Nephron progenitor cell (in vitro differentiated cells): Measurements from ENCODE around the gene AGXT.

Experiments
- DNase-seq: peaks from one replicate; pipeline ENCODE4 v3.0.0; 2021
- H3K27ac Mint-ChIP-seq: 2 replicates; pipeline ENCODE4 v1.8.0; 2021; ENCODE audit warnings: mild to moderate bottlenecking, moderate library complexity, mixed read lengths
- H3K27me3 Mint-ChIP-seq: 2 replicates; pipeline ENCODE4 v1.8.0; 2021; ENCODE audit warnings: mild to moderate bottlenecking, low read depth, mixed read lengths; ENCODE audit not compliant: poor library complexity
- H3K36me3 Mint-ChIP-seq: 2 replicates; pipeline ENCODE4 v1.8.0; 2021; ENCODE audit warnings: low read depth, mixed read lengths
- H3K4me1 Mint-ChIP-seq: 2 replicates; pipeline ENCODE4 v1.8.0; 2021; ENCODE audit warnings: mixed read lengths
- H3K4me3 Mint-ChIP-seq: 2 replicates; pipeline ENCODE4 v1.8.0; 2021; ENCODE audit warnings: mild to moderate bottlenecking, moderate library complexity, mixed read lengths
- H3K9me3 Mint-ChIP-seq: 2 replicates; pipeline ENCODE4 v1.8.0; 2021; ENCODE audit warnings: mild to moderate bottlenecking, moderate library complexity, mixed read lengths
- TF ChIP-seq, protein P1 (sequence below): fragments of 200-600 bp; sonication (generic); IDR thresholded peaks from 2 replicates; pipeline ENCODE4 v1.5.0; 2021; ENCODE audit warnings: antibody characterized with exemption

AGXT gene

DNA sequence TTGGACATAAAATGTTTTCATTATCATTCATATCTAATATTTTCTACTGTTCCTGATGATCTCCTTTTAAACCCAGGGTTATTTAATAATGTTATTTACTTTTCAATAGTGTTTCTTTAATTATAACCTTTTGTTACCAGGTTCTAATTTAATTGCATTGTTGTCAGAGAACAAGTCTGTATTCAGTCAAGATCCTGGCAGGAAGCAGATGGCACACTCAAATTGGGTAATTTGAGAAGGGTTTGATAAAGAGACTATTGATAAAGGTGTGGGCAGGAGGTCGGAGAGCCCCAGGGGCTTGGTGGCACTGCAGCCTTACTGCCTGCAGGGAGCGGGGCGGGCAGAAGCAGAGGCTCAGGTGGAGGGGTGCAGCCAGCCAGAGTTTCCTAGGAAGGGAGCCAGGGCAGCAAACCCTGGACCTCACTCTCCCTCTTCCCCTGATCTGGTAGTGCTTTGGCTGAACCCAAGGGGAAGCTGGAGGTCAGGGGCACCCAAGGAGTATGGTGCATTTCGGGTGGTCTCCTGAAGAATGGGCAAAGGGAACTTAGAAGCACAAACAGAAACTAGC is 46.3 kb upstream of the AGXT start:
- no peak for DNase-seq
- TF ChIP-seq, protein P1, sequence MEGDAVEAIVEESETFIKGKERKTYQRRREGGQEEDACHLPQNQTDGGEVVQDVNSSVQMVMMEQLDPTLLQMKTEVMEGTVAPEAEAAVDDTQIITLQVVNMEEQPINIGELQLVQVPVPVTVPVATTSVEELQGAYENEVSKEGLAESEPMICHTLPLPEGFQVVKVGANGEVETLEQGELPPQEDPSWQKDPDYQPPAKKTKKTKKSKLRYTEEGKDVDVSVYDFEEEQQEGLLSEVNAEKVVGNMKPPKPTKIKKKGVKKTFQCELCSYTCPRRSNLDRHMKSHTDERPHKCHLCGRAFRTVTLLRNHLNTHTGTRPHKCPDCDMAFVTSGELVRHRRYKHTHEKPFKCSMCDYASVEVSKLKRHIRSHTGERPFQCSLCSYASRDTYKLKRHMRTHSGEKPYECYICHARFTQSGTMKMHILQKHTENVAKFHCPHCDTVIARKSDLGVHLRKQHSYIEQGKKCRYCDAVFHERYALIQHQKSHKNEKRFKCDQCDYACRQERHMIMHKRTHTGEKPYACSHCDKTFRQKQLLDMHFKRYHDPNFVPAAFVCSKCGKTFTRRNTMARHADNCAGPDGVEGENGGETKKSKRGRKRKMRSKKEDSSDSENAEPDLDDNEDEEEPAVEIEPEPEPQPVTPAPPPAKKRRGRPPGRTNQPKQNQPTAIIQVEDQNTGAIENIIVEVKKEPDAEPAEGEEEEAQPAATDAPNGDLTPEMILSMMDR: no peak
- Mint-ChIP-seq H3K36me3 (no peaks in the 10 kb centered on the region), H3K9me3 (peaks cover 19% of the 10 kb centered on the region), H3K27ac (no peak overlapping the region), H3K4me3 (no peak overlapping the region), H3K4me1 (peaks cover 5% of the 10 kb centered on the region), H3K27me3 (peaks cover 84% of the 10 kb centered on the region)

DNA sequence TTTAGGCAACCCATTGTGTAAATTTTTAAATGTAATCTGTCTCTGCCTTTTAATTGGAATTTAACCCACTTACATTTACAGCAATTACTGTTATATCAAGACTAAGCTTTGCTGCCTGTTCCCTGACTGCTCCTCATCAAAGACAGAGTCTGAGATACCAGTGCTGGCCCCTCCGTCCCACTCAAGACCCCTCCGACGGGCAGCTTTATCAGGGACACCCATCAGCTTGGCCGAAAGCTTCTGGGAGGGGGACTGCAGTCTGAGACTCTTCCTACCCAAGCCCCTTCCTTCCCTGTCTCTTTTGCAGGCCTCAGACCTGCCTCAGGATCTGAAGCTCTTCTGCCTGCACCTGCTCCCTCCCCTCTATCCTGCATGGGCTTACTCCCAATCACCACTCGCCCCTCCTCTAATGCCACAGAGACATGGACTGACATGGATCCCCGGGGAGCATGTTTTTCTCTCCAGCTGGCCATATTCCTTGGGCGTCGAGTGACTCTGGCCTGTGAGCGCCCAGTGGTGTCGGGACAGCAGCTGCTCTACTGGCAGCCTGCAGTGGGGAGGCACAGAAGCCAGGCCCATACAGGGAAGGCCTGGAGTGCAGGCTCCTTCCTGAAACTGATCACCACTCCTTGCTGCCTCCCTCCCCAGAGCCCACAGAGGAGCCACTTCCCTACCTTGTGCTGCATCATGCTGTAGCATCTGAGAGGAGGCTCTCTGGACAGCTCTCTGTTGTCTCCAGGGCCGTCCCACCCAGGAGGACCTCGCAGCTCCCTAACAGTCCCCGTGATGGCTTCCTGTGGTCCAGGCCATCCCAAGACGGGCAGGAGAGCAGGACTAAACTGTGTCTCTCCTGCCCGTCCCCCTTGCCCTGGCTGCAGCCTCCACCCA is 44.9 kb upstream of the AGXT start:
- peaks cover 84% of the 10 kb centered on the region for H3K27me3 Mint-ChIP-seq

DNA sequence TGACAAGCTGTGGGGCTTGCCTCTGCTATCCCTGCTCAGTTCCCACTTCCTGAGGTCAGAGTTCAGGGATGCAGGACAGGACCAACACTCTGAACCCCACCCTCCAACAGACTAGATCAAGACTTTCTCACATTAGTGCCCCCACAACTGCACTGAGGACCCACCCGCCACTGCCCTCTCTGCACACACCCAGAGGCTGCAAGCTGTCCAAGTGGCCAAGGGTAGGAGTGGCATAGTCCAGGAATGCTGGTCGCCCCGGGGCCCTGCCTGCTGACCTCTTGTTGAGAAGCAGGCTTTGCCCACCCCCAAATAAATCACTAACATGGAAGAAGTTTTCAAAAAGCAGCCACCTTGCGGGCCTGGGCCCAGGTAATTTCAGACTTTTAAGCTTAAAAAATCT is 43.1 kb upstream of the AGXT start:
- peaks cover 19% of the 10 kb centered on the region for H3K9me3 Mint-ChIP-seq
- no peaks in the 10 kb centered on the region for H3K36me3 Mint-ChIP-seq
- H3K27ac Mint-ChIP-seq: no peak overlapping the region
- peaks cover 100% of the 10 kb centered on the region for H3K27me3 Mint-ChIP-seq
- DNase-seq: no peak
- H3K4me1 Mint-ChIP-seq: peaks cover 5% of the 10 kb centered on the region
- H3K4me3 Mint-ChIP-seq: no peak overlapping the region
- TF ChIP-seq, protein P1: no peak

More for the DNA sequence above, 44.9 kb upstream of the AGXT start:
- TF ChIP-seq, protein P1: no peak
- H3K4me3 Mint-ChIP-seq: no peak overlapping the region
- H3K4me1 Mint-ChIP-seq: peaks cover 5% of the 10 kb centered on the region
- H3K27ac Mint-ChIP-seq: no peak overlapping the region
- H3K36me3 Mint-ChIP-seq: no peaks in the 10 kb centered on the region
- H3K9me3 Mint-ChIP-seq: peaks cover 19% of the 10 kb centered on the region
- no peak for DNase-seq

DNA sequence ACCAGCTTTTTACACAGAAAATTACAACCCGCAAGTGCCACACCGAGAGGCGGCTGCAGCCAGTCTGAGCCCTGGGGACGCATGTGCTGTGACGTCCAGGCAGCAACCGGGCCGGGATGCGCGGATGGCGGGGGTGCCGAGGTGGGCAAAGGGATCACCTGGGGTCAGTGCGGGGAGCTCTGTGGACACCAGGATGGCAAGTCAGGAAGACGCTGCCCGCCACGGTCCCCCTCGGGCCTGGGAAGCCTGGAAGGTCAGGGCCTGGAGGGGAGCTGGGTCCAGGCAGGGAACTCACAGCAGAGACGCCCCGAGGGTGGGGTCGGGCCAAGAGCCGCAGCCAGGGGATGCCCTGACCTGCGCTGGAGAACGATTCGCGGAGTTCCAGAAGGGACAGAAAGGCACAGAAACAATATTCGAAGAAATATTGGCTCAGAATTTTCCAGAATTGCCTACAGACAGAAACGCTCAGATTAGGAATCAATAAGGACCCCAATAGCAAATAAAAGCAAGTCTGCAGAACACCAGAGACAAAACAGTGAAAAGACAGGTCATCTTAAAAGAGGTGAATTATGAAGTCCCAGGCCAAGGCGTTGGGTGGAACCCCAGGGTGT is 36.9 kb upstream of the AGXT start:
- Mint-ChIP-seq H3K4me1 (no peaks in the 10 kb centered on the region), H3K27me3 (peaks cover 71% of the 10 kb centered on the region), H3K4me3 (peak overlapping the region; percentile 70), H3K36me3 (no peaks in the 10 kb centered on the region), H3K27ac (no peak overlapping the region), H3K9me3 (no peaks in the 10 kb centered on the region)
- TF ChIP-seq, protein P1: no peak
- DNase-seq: peak; percentile 33

DNA sequence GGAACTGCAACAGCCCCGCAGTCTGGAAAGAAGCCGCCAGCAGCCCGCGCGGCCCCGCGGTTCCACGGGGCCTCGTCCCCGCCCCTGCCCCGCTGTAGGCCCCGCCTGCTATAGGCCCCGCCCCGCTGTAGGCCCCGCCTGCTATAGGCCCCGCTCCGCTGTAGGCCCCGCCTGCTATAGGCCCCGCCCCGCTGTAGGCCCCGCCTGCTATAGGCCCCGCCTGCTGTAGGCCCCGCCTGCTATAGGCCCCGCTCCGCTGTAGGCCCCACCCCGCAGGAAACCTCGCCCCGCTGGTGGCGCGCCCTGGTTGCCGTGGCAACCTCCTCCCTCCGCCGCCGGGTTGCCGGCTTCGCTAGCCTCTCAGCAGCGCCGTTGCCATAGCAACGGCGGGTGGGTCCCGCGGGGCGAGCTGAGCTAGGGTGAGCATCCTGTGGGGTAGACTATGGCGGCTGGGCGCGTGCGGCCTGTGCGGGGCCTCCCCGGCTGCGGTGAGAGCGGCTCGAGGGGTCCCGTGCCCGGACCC is 36.4 kb upstream of the AGXT start:
- TF ChIP-seq, protein P1: no peak

More for the DNA sequence above, 36.4 kb upstream of the AGXT start:
- H3K4me1 Mint-ChIP-seq: no peaks in the 10 kb centered on the region
- DNase-seq: peak; percentile 98
- peaks cover 71% of the 10 kb centered on the region for H3K27me3 Mint-ChIP-seq
- H3K4me3 Mint-ChIP-seq: no peak overlapping the region
- no peaks in the 10 kb centered on the region for H3K36me3 Mint-ChIP-seq
- no peaks in the 10 kb centered on the region for H3K9me3 Mint-ChIP-seq
- H3K27ac Mint-ChIP-seq: no peak overlapping the region
